K562 (cell line): ENCODE measurements around the gene DTNB. TPM values are rescaled to one million over a fixed set of nuclear protein-coding genes. Genes with fewer than 3 reads are reported as not detected.

ENCODE experiments used
- BACH1 ChIP-seq: fragments of 200-800 bp; sonication (Bioruptor generic); IDR thresholded peaks from 2 replicates; pipeline ENCODE4 v1.6.1; 2016; ENCODE audit warnings: missing genetic modification characterization, missing compliant biosample characterization
- MAZ ChIP-seq, 2 experiments: fragments of 450-650 bp in 1 of 2; sonication (generic) in 1 of 2; formaldehyde crosslinking; IDR thresholded peaks in 1 of 2; conservative IDR thresholded peaks in 1 of 2; 2 replicates each; pipeline versions ENCODE4 v1.4.0 to v1.5.0; 2020; ENCODE audit warnings: mild to moderate bottlenecking in 1 of 2, missing genetic modification reagents in 1 of 2
- NR2F6 ChIP-seq: fragments of 450-650 bp; formaldehyde crosslinking; IDR thresholded peaks from 2 replicates; pipeline ENCODE4 v1.4.0; 2020; ENCODE audit warnings: mild to moderate bottlenecking
- RAD21 ChIP-seq, 2 experiments: fragments of 250-450 bp in 1 of 2; fragments of 450-650 bp in 1 of 2; sonication (Bioruptor Pico) in 1 of 2; formaldehyde crosslinking in 1 of 2; IDR thresholded peaks in 1 of 2; conservative IDR thresholded peaks in 1 of 2; 2 replicates each; pipeline versions ENCODE4 v1.4.0 to v1.8.0; 2020 to 2022; ENCODE audit warnings: mild to moderate bottlenecking in 2 of 2, moderate library complexity in 1 of 2
- SIRT6 ChIP-seq: IDR thresholded peaks from one replicate; pipeline ENCODE4 v1.6.1; 2012; ENCODE audit warnings: low read depth, mild to moderate bottlenecking, control low read depth, inconsistent platforms, low read length, moderate library complexity
- YY1 ChIP-seq, 3 experiments: IDR thresholded peaks; 2 replicates each; pipeline ENCODE4 v1.6.1; 2011; ENCODE audit warnings: low read length in 2 of 3, mild to moderate bottlenecking in 2 of 3, moderate library complexity in 2 of 3, borderline replicate concordance in 1 of 3, control low read depth in 1 of 3, low read depth in 1 of 3; ENCODE audit not compliant: insufficient read depth in 3 of 3, insufficient replicate concordance in 2 of 3, control insufficient read depth in 1 of 3, insufficient read length in 1 of 3; ENCODE audit errors: extremely low read depth in 1 of 3
- ZC3H4 ChIP-seq: sonication (generic); formaldehyde crosslinking; IDR thresholded peaks from 2 replicates; pipeline ENCODE4 v1.9.0; 2021; ENCODE audit warnings: missing genetic modification reagents, borderline replicate concordance
- ZNF431 ChIP-seq: sonication (generic); formaldehyde crosslinking; IDR thresholded peaks from 2 replicates; pipeline ENCODE4 v1.8.0; 2022; ENCODE audit warnings: mild to moderate bottlenecking, missing genetic modification reagents
- polyA plus RNA-seq, 8 experiments: library from polyadenylated mRNA; depleted of rRNA in 4 of 8; stranded (reverse) in 5 of 8; unstranded in 3 of 8; fragments of >200 nt; fragmentation: Nextera tagmentation in 2 of 8; fragmentation: Illumina TruSeq in 1 of 8; extraction: Ambion mirVana in 2 of 8; extraction: Trizol in 1 of 8; gene quantifications; 2 replicates each; pipeline versions ENCODE4 v1.2.1 to v1.2.3, GENCODE V29; 2011 to 2014; ENCODE audit warnings: inconsistent platforms in 1 of 8, missing spikeins in 1 of 8
- total RNA-seq, 7 experiments: library from RNA; depleted of rRNA in 6 of 7; stranded (reverse); fragments of >200 nt in 6 of 7; fragmentation: Illumina TruSeq in 2 of 7; extraction: Trizol in 2 of 7; gene quantifications; 2 replicates each; pipeline versions ENCODE4 v1.2.1 to v1.2.3, GENCODE V29; 2011 to 2021; ENCODE audit warnings: low replicate concordance in 1 of 7
- TF ChIP-seq, protein P1 (sequence below): sonication (generic); formaldehyde crosslinking; IDR thresholded peaks from 2 replicates; pipeline ENCODE4 v1.8.0; 2022; ENCODE audit warnings: mild to moderate bottlenecking, missing genetic modification reagents
- TF ChIP-seq, protein P2 (sequence below): fragments of 450-650 bp; IDR thresholded peaks from 2 replicates; pipeline ENCODE4 v1.6.1; 2018; ENCODE audit not compliant: partially characterized antibody
- TF ChIP-seq, protein P3 (sequence below): fragments of 250-450 bp; sonication (Bioruptor Pico); IDR thresholded peaks from 2 replicates; pipeline ENCODE4 v1.8.0; 2021; ENCODE audit warnings: borderline replicate concordance, mild to moderate bottlenecking, moderate library complexity; ENCODE audit not compliant: poor library complexity, severe bottlenecking

DTNB gene
- total and polyA plus RNA-seq, 9 of the 15 experiments (the other 6 are each of a cell fraction or from before 2014, with no cell fraction given) = 0.18 to 2.0 (median 0.77) TPM; not detected in 2

DNA sequence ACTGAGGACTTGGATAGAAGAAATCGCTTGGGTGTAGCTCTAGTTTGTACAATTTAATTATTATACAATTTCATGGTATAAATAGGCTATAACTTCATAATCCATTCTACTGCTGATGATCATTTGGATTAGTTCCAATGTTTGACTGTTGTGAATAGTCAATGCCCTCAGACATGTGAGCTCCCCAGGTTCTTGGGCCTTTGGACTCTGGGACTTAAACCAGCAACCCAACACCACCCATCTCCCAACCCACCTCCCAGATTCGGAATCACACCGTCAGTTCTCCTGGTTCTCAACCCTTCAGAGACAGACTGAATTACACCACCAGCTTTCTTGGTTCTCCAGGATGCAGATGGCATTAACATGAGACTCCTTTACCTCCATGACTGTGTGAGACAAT, 247.1 kb downstream of the DTNB start (continued):
- TF ChIP-seq SIRT6 (no peak), YY1 (IDR thresholded peaks at IDR 0.05; ENCODE audit: borderline replicate concordance in 1 of 3, control insufficient read depth in 1 of 3, extremely low read depth in 1 of 3, insufficient read depth in 3 of 3, insufficient read length in 1 of 3, insufficient replicate concordance in 2 of 3, low read depth in 1 of 3, low read length in 2 of 3) (no peak), NR2F6 (no peak), BACH1 (tag) (no peak), ZC3H4 (no peak), RAD21 (CRISPR knock-in tag; conservative IDR thresholded peaks at IDR 0.05 in 1 of 2, IDR thresholded peaks at IDR 0.05 in 1 of 2) (no peak), ZNF431 (no peak), MAZ (CRISPR knock-in tag; conservative IDR thresholded peaks at IDR 0.05 in 1 of 2, IDR thresholded peaks at IDR 0.05 in 1 of 2) (no peak)
- TF ChIP-seq, protein P1, sequence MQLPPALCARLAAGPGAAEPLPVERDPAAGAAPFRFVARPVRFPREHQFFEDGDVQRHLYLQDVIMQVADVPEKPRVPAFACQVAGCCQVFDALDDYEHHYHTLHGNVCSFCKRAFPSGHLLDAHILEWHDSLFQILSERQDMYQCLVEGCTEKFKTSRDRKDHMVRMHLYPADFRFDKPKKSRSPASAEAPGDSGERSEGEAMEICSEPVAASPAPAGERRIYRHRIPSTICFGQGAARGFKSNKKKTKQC = no peak
- TF ChIP-seq, protein P2, sequence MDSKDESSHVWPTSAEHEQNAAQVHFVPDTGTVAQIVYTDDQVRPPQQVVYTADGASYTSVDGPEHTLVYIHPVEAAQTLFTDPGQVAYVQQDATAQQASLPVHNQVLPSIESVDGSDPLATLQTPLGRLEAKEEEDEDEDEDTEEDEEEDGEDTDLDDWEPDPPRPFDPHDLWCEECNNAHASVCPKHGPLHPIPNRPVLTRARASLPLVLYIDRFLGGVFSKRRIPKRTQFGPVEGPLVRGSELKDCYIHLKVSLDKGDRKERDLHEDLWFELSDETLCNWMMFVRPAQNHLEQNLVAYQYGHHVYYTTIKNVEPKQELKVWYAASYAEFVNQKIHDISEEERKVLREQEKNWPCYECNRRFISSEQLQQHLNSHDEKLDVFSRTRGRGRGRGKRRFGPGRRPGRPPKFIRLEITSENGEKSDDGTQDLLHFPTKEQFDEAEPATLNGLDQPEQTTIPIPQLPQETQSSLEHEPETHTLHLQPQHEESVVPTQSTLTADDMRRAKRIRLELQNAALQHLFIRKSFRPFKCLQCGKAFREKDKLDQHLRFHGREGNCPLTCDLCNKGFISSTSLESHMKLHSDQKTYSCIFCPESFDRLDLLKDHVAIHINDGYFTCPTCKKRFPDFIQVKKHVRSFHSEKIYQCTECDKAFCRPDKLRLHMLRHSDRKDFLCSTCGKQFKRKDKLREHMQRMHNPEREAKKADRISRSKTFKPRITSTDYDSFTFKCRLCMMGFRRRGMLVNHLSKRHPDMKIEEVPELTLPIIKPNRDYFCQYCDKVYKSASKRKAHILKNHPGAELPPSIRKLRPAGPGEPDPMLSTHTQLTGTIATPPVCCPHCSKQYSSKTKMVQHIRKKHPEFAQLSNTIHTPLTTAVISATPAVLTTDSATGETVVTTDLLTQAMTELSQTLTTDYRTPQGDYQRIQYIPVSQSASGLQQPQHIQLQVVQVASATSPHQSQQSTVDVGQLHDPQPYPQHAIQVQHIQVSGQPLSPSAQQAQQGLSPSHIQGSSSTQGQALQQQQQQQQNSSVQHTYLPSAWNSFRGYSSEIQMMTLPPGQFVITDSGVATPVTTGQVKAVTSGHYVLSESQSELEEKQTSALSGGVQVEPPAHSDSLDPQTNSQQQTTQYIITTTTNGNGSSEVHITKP = no peak
- TF ChIP-seq, protein P3, sequence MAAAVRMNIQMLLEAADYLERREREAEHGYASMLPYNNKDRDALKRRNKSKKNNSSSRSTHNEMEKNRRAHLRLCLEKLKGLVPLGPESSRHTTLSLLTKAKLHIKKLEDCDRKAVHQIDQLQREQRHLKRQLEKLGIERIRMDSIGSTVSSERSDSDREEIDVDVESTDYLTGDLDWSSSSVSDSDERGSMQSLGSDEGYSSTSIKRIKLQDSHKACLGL (CRISPR knock-in tag) = no peak
